Measurements from ENCODE around the gene PRR36.

DNA sequence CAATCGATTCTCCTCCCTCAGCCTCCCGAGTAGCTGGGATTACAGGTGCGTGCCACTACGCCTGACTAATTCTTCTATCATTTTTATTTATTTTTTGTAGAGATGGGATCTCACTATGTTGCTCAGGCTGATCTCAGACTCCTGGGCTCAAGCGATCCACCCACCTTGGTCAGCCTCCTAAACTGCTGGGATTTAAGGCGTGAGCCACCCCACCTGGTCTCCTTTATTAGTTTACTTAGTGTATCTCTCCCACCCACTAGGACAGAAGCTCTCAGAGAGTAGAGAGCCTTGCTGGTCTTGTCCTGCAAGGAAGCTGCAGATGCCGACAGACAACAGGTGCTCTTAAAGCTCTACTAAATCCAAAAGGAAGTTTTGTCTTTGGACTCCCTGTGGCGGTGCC is 11.6 kb upstream of the PRR36 start:
- TF ChIP-seq, protein P1, sequence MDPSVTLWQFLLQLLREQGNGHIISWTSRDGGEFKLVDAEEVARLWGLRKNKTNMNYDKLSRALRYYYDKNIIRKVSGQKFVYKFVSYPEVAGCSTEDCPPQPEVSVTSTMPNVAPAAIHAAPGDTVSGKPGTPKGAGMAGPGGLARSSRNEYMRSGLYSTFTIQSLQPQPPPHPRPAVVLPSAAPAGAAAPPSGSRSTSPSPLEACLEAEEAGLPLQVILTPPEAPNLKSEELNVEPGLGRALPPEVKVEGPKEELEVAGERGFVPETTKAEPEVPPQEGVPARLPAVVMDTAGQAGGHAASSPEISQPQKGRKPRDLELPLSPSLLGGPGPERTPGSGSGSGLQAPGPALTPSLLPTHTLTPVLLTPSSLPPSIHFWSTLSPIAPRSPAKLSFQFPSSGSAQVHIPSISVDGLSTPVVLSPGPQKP (IDR thresholded peaks at IDR 0.05; ENCODE audit: low read depth, low read length) = no peak
- TF ChIP-seq, protein P2, sequence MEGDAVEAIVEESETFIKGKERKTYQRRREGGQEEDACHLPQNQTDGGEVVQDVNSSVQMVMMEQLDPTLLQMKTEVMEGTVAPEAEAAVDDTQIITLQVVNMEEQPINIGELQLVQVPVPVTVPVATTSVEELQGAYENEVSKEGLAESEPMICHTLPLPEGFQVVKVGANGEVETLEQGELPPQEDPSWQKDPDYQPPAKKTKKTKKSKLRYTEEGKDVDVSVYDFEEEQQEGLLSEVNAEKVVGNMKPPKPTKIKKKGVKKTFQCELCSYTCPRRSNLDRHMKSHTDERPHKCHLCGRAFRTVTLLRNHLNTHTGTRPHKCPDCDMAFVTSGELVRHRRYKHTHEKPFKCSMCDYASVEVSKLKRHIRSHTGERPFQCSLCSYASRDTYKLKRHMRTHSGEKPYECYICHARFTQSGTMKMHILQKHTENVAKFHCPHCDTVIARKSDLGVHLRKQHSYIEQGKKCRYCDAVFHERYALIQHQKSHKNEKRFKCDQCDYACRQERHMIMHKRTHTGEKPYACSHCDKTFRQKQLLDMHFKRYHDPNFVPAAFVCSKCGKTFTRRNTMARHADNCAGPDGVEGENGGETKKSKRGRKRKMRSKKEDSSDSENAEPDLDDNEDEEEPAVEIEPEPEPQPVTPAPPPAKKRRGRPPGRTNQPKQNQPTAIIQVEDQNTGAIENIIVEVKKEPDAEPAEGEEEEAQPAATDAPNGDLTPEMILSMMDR (IDR thresholded peaks at IDR 0.05 in 2 of 3, conservative IDR thresholded peaks at IDR 0.05 in 1 of 3; ENCODE audit: control insufficient read depth in 2 of 3, extremely low read depth in 1 of 3, insufficient read depth in 1 of 3, low read depth in 3 of 3, low read length in 3 of 3) = no peak
